PC-9 (cell line): ENCODE data around the gene TANK.

Source experiments
- EZH2 ChIP-seq: fragments of 200-600 bp; sonication (generic); IDR thresholded peaks from 2 replicates; pipeline ENCODE4 v1.8.0; 2017; ENCODE audit warnings: antibody characterized with exemption, low read depth
- TF ChIP-seq, protein P1 (sequence below): fragments of 200-600 bp; sonication (generic); conservative IDR thresholded peaks from 2 replicates; pipeline ENCODE4 v1.6.1; 2017; ENCODE audit warnings: mixed run types, antibody characterized with exemption, mild to moderate bottlenecking, moderate library complexity

DNA sequence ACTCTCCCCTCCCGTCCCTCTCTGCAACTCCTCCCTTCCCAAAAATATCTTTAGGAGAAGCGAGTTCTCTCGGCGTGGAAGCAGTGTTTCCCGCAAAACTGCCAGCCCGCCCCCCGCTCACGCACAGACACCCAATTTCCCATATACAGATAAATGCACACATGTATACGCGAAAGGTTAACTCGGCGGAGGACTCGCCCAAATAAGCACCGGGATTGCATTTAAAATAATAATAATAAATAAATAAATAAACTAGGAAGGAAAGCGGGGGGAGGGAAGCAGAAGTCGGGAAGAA, 78.0 kb downstream of the TANK start:
- TF ChIP-seq, protein P1, sequence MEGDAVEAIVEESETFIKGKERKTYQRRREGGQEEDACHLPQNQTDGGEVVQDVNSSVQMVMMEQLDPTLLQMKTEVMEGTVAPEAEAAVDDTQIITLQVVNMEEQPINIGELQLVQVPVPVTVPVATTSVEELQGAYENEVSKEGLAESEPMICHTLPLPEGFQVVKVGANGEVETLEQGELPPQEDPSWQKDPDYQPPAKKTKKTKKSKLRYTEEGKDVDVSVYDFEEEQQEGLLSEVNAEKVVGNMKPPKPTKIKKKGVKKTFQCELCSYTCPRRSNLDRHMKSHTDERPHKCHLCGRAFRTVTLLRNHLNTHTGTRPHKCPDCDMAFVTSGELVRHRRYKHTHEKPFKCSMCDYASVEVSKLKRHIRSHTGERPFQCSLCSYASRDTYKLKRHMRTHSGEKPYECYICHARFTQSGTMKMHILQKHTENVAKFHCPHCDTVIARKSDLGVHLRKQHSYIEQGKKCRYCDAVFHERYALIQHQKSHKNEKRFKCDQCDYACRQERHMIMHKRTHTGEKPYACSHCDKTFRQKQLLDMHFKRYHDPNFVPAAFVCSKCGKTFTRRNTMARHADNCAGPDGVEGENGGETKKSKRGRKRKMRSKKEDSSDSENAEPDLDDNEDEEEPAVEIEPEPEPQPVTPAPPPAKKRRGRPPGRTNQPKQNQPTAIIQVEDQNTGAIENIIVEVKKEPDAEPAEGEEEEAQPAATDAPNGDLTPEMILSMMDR, result no peak
- no peak for TF ChIP-seq EZH2
